KMS-11 (cell line): ENCODE data around the gene NBDY.

ENCODE experiments used
- H2AFZ ChIP-seq: fragments of 200-600 bp; sonication (generic); 2 replicates; pipeline ENCODE4 v1.6.1; 2016; ENCODE audit warnings: antibody characterized with exemption, mixed run types, low read depth
- H3K27ac ChIP-seq: fragments of 200-600 bp; sonication (generic); 2 replicates; pipeline ENCODE4 v1.6.1; 2016; ENCODE audit warnings: mild to moderate bottlenecking, mixed run types
- H3K27me3 ChIP-seq: fragments of 200-600 bp; sonication (generic); 2 replicates; pipeline ENCODE4 v1.6.1; 2017; ENCODE audit warnings: mild to moderate bottlenecking, low read depth, mixed run types, moderate library complexity; ENCODE audit not compliant: insufficient read depth
- H3K36me3 ChIP-seq: fragments of 200-600 bp; sonication (generic); 2 replicates; pipeline ENCODE4 v1.6.1; 2017; ENCODE audit warnings: mild to moderate bottlenecking, mixed run types; ENCODE audit not compliant: insufficient read depth
- H3K4me1 ChIP-seq: fragments of 200-600 bp; sonication (generic); 2 replicates; pipeline ENCODE4 v1.6.1; 2016; ENCODE audit warnings: mild to moderate bottlenecking, low read depth, mixed run types; ENCODE audit not compliant: poor library complexity, severe bottlenecking
- H3K4me2 ChIP-seq: fragments of 200-600 bp; sonication (generic); 2 replicates; pipeline ENCODE4 v1.7.0; 2016; ENCODE audit warnings: mild to moderate bottlenecking, mixed run types
- H3K4me3 ChIP-seq: fragments of 200-600 bp; sonication (generic); IDR thresholded peaks from 2 replicates; pipeline ENCODE4 v1.6.1; 2017; ENCODE audit warnings: low read depth, low read length, mixed read lengths; ENCODE audit not compliant: insufficient read depth
- H3K79me2 ChIP-seq: fragments of 200-600 bp; sonication (generic); 2 replicates; pipeline ENCODE4 v1.6.1; 2016; ENCODE audit warnings: low read depth, mixed run types; ENCODE audit not compliant: insufficient read depth
- H3K9ac ChIP-seq: fragments of 200-600 bp; sonication (generic); 2 replicates; pipeline ENCODE4 v1.6.1; 2016; ENCODE audit warnings: mild to moderate bottlenecking, mixed run types
- H4K20me1 ChIP-seq: fragments of 200-600 bp; sonication (generic); 2 replicates; pipeline ENCODE4 v1.6.1; 2016; ENCODE audit warnings: mild to moderate bottlenecking, mixed run types; ENCODE audit not compliant: insufficient read depth
- CTCF ChIP-seq: fragments of 200-600 bp; sonication (generic); conservative IDR thresholded peaks from 2 replicates; pipeline ENCODE4 v1.6.1; 2017; ENCODE audit warnings: low read depth, mild to moderate bottlenecking, antibody characterized with exemption, low read length, moderate library complexity, mixed read lengths

Gene NBDY

GRCh38 chrX:56728752-56729151 is 291 bp upstream of the NBDY start:
- Histone ChIP-seq H3K4me1 (peaks cover 33% of the 10 kb centered on the region), H3K36me3 (no peaks in the 10 kb centered on the region), H3K27me3 (no peaks in the 10 kb centered on the region), H3K4me3 (no peak overlapping the region), H2AFZ (peak overlapping the region; percentile 85), H3K79me2 (peaks cover 17% of the 10 kb centered on the region; the same call in 1 of the 2 replicates), H3K4me2 (peak overlapping the region; percentile 67), H3K9ac (peak overlapping the region; percentile 61; the same call in 1 of the 2 replicates), H4K20me1 (no peaks in the 10 kb centered on the region), H3K27ac (peak overlapping the region; percentile 67; the same call in 1 of the 2 replicates)
- no peak for TF ChIP-seq CTCF

- no peak overlapping the region for H3K27ac ChIP-seq
- H2AFZ ChIP-seq: no peak overlapping the region
- H3K4me3 ChIP-seq: no peak overlapping the region
- no peaks in the 10 kb centered on the region for H3K36me3 ChIP-seq
- H3K27me3 ChIP-seq: no peaks in the 10 kb centered on the region
- H3K9ac ChIP-seq: no peak overlapping the region
- H3K4me2 ChIP-seq: no peak overlapping the region
- H3K4me1 ChIP-seq: peaks cover 20% of the 10 kb centered on the region
- H3K79me2 ChIP-seq: peaks cover 17% of the 10 kb centered on the region; the same call in 1 of the 2 replicates
- H4K20me1 ChIP-seq: no peaks in the 10 kb centered on the region
- TF ChIP-seq CTCF: peak; percentile 72
These were observed 4.5 kb downstream of the NBDY start for GRCh38 chrX:56733459-56734046.

- TF ChIP-seq CTCF: no peak
- Histone ChIP-seq H4K20me1 (no peaks in the 10 kb centered on the region), H3K79me2 (peaks cover 11% of the 10 kb centered on the region; the same call in 1 of the 2 replicates), H3K27ac (no peak overlapping the region), H2AFZ (no peak overlapping the region), H3K4me3 (no peak overlapping the region), H3K36me3 (no peaks in the 10 kb centered on the region), H3K27me3 (no peaks in the 10 kb centered on the region), H3K4me1 (peaks cover 13% of the 10 kb centered on the region), H3K4me2 (no peak overlapping the region), H3K9ac (no peak overlapping the region)
These were observed 7.2 kb downstream of the NBDY start for GRCh38 chrX:56736219-56736618.

- no peak for TF ChIP-seq CTCF
- Histone ChIP-seq H3K27me3 (no peaks in the 10 kb centered on the region), H3K27ac (no peak overlapping the region), H3K4me3 (no peak overlapping the region), H3K36me3 (no peaks in the 10 kb centered on the region), H4K20me1 (no peaks in the 10 kb centered on the region), H2AFZ (no peak overlapping the region), H3K4me1 (peaks cover 1% of the 10 kb centered on the region), H3K9ac (no peak overlapping the region), H3K79me2 (0 out of 2 replicates have a peak, but pooled peaks cover 10% of the 10 kb centered on the region), H3K4me2 (no peak overlapping the region)
These were observed 9.6 kb downstream of the NBDY start for GRCh38 chrX:56738670-56739069.
